PC-3 (cell line): ENCODE data around the gene POR.

Experiments
- EZH2 ChIP-seq: fragments of 300-600 bp; sonication (generic); IDR thresholded peaks from one replicate; pipeline ENCODE4 v1.6.1; 2017; ENCODE audit warnings: antibody characterized with exemption, mild to moderate bottlenecking, low read length; ENCODE audit not compliant: unreplicated experiment
- TF ChIP-seq, protein P1 (sequence below): fragments of 300-600 bp; sonication (generic); conservative IDR thresholded peaks from 2 replicates; pipeline ENCODE4 v1.5.1; 2017; ENCODE audit warnings: antibody characterized with exemption, low read depth, mild to moderate bottlenecking, low read length

DNA sequence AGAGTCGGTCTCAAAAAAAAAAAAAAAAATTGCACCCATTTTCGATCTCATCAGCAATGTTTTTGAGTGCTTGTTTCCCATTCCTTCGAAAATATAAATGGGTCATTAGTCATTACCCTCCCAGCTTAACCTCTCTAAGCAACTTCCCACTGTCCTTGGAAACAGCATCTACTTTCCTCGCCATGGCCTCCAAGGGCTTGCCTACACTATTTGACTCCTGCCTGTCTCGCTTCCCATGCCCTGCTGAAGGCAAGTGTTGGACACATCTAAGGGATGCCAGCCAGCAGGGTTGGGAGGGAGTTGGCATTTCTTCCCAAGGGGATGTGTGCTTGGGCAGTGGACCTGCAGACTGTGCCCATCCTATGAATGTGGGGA lies 48.9 kb upstream of the POR start:
- TF ChIP-seq, protein P1, sequence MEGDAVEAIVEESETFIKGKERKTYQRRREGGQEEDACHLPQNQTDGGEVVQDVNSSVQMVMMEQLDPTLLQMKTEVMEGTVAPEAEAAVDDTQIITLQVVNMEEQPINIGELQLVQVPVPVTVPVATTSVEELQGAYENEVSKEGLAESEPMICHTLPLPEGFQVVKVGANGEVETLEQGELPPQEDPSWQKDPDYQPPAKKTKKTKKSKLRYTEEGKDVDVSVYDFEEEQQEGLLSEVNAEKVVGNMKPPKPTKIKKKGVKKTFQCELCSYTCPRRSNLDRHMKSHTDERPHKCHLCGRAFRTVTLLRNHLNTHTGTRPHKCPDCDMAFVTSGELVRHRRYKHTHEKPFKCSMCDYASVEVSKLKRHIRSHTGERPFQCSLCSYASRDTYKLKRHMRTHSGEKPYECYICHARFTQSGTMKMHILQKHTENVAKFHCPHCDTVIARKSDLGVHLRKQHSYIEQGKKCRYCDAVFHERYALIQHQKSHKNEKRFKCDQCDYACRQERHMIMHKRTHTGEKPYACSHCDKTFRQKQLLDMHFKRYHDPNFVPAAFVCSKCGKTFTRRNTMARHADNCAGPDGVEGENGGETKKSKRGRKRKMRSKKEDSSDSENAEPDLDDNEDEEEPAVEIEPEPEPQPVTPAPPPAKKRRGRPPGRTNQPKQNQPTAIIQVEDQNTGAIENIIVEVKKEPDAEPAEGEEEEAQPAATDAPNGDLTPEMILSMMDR = no peak
- TF ChIP-seq EZH2 = no peak
